ENCODE data around the gene DOCK2.
"Not testable (repeated sequence)": the region's sequence is repeated elsewhere in the genome, so short reads cannot be mapped to it uniquely, and the experiment has no call there.

DOCK2 gene

DNA sequence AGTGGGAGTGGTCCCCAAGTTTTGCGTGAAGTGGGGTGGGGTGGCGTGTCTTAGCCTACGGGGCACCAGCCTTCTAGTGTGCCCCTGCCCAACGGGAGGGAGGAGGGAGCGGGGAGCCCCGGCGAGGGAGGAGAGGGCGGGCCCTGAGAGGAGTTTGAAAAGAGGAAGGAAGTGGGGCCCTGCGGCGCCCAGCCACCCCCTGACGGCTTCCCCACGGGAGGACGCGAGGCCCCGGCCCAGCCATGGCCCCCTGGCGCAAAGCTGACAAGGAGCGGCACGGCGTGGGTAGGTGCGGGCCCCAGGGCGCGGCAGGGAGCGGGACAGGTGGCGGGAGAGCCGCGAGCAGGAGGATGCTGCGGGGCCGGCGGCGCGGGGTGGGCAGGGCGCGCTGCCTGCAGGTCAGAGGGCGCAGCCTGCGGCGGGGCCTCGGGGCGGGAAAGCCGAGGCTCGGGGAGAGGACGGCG lies at the start of gene DOCK2:
Gene DOCK2 (plus strand): TSS at position 191 of the 464 bp plus-strand sequence. CDS start 52 bp downstream, at position 243.
- no peak for FAIRE-seq

DNA sequence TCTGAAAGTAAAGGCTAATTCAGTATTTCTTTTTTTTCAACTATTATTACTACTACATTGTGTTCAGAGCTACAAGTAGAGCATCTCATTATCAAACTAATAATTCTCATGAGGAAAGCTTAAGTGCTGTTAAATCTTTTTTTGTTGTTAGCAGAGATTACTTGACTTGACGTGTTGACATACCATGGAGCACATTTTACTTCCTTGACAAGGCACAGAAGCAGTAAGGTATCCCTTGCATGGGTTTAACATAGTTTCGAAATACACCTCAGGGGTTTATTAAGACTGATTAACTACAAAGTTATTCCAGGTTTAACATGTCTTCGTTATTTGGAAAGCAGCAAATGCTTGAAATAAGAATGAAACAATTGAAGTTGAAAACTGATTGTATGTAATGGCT lies 46.5 kb upstream of the DOCK2 start:
- no peak for FAIRE-seq

- no peak for FAIRE-seq
These were observed 45.4 kb upstream of the DOCK2 start for GRCh38 chr5:169591636-169592035.

DNA sequence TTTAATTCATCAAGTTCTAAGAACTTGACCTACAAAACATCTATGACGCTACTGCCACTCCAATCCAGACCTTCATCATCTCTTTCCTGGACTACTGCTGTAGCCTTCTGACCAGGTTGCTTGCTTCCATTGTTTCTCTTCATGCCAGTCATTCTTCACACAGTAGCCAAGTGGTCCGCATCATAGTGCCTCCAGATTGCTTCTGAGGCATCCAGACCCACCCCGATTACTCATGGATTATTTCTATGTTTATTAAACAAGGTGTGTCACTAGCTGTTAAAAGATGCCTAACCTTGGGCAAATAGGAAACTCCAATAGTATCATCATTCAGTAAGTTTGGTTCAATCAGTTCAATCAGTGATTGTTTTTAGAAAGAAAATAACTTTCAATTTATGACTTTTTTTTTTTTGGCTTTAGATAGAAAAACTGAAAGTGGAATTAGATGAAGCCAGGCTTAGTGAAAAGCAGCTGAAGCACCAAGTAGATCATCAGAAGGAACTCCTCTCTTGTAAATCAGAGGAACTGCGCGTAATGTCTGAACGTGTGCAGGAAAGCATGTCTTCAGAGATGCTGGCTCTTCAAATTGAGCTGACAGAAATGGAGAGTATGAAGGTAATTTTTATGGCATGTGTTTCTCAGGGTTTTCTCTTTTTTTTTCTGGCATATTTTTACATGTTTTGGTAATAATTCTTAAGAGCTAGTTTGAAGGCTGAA lies 44.0 kb upstream of the DOCK2 start:
- FAIRE-seq: no peak

GRCh38 chr5:169595172-169595820 lies 41.8 kb upstream of the DOCK2 start:
- no peak for FAIRE-seq

GRCh38 chr5:169599451-169599850 lies 37.6 kb upstream of the DOCK2 start:
- FAIRE-seq: no peak

- FAIRE-seq: no peak
These were observed 34.5 kb upstream of the DOCK2 start for GRCh38 chr5:169602535-169602934.

- FAIRE-seq: no peak
These were observed 30.8 kb upstream of the DOCK2 start for GRCh38 chr5:169606279-169606678.

DNA sequence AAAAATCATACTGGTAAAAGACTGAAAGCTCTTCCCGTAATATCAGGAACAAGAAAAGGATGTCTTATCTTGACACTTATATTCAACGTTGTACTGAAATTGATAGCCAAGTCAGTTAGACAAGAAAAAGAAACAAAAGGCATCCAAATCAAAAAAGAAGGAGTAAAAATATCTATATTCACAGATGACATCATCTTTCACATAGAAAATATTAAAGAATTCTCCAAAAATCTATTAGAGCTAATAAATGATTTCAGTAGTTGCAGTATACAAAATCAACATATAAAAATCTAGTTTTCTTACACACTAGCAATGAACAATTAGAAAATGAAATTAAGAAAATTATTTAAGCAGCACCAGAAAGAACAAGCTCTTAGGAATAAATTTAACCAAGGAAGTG lies 29.2 kb upstream of the DOCK2 start:
- FAIRE-seq: no peak

GRCh38 chr5:169609716-169610115 lies 27.4 kb upstream of the DOCK2 start:
- FAIRE-seq: no peak

DNA sequence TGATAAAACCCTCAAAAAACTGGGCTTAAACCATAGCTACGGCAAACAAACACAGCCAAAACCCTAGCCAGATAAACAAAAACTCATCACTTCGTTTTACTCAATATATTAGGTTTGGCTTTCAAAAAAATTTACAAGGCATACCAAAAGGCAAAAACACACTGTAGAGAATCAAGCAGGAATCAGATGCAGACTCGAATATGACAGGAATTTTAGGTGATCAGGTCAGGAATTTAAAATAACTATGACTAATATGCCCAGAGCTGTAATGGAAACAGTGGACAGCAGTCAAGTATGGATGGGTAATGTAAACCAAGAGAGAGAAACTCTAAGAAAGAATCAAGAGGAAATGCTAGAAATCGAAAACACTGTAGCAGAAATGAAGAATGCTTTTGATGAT lies 26.5 kb upstream of the DOCK2 start:
- no peak for FAIRE-seq

GRCh38 chr5:169615561-169615960 lies 21.5 kb upstream of the DOCK2 start:
- no peak for FAIRE-seq

GRCh38 chr5:169624307-169624706 lies 12.8 kb upstream of the DOCK2 start:
- not testable (repeated sequence) for FAIRE-seq

DNA sequence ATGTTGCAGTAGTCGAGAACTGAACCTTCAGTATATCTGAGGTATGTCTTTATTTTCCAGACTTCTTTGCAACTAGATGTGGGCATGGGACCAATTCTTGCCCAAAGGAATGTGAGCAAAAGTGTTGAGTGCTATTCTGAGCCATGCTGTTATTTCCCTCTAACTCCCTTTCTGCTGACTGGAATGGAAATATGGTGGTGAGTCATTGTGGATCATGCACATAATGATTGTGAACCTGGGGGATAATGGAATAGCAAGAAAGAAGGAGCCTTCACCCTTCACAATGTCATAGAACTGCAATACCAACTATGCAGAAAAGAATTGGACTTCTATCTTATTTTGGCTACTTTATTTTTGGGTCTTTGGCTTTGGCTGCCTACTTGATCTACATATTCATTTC lies 10.3 kb upstream of the DOCK2 start:
- no peak for FAIRE-seq

GRCh38 chr5:169627551-169627950 lies 9.5 kb upstream of the DOCK2 start:
- FAIRE-seq: no peak

- no peak for FAIRE-seq
These were observed 8.2 kb upstream of the DOCK2 start for GRCh38 chr5:169628892-169629291.

DNA sequence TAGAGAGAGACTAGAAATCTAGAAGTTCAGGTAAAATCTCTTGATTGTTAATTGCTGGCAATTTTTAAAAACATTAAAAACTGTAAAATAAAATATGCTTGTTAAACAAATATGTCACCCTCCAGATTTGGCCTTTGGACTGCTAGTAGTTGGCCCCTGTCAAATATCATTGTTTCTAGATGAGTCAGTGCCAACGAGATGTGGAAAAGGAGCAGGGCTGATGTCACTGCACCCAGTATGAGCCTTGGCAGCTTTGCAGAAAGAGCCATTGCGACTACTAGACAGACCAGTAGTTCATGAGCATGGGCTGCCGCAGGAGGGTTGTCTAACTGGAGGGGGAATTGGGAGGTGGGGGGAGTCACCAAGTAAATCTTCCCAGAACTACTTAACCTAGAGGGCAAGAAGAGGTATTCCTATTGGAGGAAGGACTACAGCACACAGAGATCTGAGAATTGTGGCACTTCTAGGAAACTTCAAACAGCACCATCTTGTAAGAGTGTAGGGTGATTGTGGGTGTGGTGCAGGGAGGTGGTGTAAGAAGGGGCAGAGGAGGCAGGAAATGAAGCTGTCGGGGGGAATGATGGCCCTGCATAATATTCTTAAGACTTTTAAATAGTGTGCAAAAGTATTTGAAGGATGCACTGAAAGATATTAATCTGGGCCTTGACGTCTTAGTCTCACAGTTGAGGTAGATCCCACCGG lies 7.1 kb upstream of the DOCK2 start:
- no peak for FAIRE-seq

- FAIRE-seq: no peak
These were observed 5.7 kb upstream of the DOCK2 start for GRCh38 chr5:169631360-169631759.

GRCh38 chr5:169632946-169633345 lies 4.1 kb upstream of the DOCK2 start:
- FAIRE-seq: no peak

DNA sequence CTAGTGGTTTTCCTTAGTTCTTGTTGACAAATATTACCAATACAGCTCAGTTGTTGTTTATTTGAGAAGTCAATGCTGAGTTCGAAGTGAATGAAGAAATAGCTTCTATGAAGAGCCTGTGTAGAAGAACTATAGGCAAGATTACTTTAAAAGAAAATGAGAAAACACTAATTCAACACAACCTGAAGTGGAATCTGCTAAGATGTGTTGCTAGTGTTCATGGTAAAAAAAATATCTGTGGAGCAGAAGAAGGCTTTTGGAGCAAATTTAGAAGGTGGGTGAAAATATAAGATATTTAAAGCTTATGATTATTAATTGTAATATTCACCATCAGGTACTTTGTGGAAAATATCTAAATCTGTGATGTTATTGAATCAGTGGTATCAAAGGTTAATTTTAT lies 2.5 kb upstream of the DOCK2 start:
- FAIRE-seq: no peak

DNA sequence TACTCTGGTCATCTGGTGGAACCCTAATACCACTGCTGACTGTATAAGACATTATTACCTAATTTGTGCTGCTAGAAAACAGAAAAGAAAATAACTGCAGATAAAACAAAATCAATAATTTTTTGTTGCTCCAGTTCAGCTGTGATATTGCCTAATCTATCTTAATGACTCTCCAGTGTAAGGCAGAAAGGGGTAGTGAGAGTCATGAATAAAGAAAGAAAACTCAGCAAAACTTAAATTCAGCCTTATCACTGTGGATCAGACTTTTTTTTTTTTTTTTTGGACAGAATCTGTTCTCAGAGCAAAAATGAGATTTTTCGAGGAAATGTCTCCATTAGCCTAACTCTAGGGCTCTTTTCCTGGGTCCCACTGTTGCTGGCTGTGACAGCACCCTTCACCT lies 1.1 kb upstream of the DOCK2 start:
- no peak for FAIRE-seq

- no peak for FAIRE-seq
These were observed 494 bp upstream of the DOCK2 start for GRCh38 chr5:169636477-169637084.

DNA sequence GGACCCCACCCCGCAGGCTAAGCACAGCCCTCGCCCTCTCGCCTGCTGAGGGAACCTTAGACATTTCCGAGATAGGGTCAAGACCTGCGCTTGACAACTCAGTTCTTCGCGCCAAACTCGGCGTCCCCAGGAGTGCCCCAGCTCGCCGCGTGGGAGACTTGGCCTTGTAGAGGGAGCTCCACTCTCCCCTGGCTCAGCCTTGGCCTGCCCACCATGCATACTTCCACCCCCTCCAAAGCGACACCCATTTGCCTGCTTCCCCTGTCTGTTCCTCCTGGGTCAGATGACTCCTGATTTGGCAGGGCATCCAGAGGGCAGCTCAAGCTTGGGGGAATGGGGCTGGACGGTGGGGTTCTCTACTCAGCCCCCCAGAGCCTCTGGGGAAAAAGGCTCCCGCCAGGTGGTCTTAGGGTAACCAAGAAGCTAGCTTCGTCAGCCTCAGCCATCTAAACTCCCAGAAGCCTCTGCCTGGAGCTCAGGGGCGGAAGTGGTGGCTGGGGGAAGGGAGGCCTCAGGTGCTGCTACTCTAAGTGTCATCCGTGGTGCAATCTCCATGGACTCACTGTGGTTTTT lies 560 bp downstream of the DOCK2 start:
- FAIRE-seq: no peak
